ENCODE measurements around the gene ASTN1.

- no peak for TF ChIP-seq SUZ12 (IDR thresholded peaks at IDR 0.05)
- no peak for TF ChIP-seq CTBP1 (IDR thresholded peaks at IDR 0.05; ENCODE audit: borderline replicate concordance)
- TF ChIP-seq ZNF384 (IDR thresholded peaks at IDR 0.05), result no peak
- TF ChIP-seq HDGF (IDR thresholded peaks at IDR 0.05; ENCODE audit: borderline replicate concordance), result no peak
- no peak for TF ChIP-seq LEF1 (IDR thresholded peaks at IDR 0.05; ENCODE audit: borderline replicate concordance)
- no peak for TF ChIP-seq FOXA1 (IDR thresholded peaks at IDR 0.05)
- no peak for TF ChIP-seq SP1 (IDR thresholded peaks at IDR 0.05)
Measured at GRCh38 chr1:176894450-176894849, 270.1 kb downstream of the ASTN1 start.

All from HEK293T (cell line).